DND-41 (cell line): ENCODE measurements around the gene VIM.

Experiments
- ATAC-seq: fragments of 200-7000 bp; cut with Tn5 transposase; 3 replicates; pipeline ENCODE4 v1.9.1; 2021; ENCODE audit warnings: low read depth; ENCODE audit not compliant: insufficient read depth
- DNase-seq: peaks from one replicate; pipeline ENCODE4 v3.0.0-alpha.2; 2020
- H2AFZ ChIP-seq: 2 replicates; pipeline ENCODE4 v1.6.0; 2012; ENCODE audit warnings: low read depth, low read length
- H3K27ac ChIP-seq: 2 replicates; pipeline ENCODE4 v1.5.1; 2012; ENCODE audit warnings: low read length, inconsistent platforms
- H3K27me3 ChIP-seq: fragments of 200-600 bp; sonication (generic); 2 replicates; pipeline ENCODE4 v1.6.0; 2012; ENCODE audit warnings: low read length, mild to moderate bottlenecking, inconsistent platforms; ENCODE audit not compliant: insufficient read depth, poor library complexity
- H3K36me3 ChIP-seq: 2 replicates; pipeline ENCODE4 v1.5.1; 2012; ENCODE audit warnings: low read length, inconsistent platforms; ENCODE audit not compliant: insufficient read depth
- H3K4me1 ChIP-seq: 2 replicates; pipeline ENCODE4 v1.5.1; 2012; ENCODE audit warnings: mild to moderate bottlenecking, low read length; ENCODE audit not compliant: insufficient read depth
- H3K4me2 ChIP-seq: 2 replicates; pipeline ENCODE4 v1.6.0; 2012; ENCODE audit warnings: mild to moderate bottlenecking, moderate library complexity, low read length, inconsistent platforms; ENCODE audit not compliant: insufficient read depth
- H3K4me3 ChIP-seq, 2 experiments: fragments of 200-600 bp in 1 of 2; shearing (Covaris generic) in 1 of 2; 2 replicates each; pipeline ENCODE4 v1.5.1; 2012 to 2016; ENCODE audit warnings: inconsistent platforms in 2 of 2, low read length in 2 of 2, mild to moderate bottlenecking in 2 of 2, low read depth in 1 of 2, moderate library complexity in 1 of 2
- H3K79me2 ChIP-seq: 2 replicates; pipeline ENCODE4 v1.6.0; 2012; ENCODE audit warnings: low read length, inconsistent platforms; ENCODE audit not compliant: insufficient read depth
- H3K9ac ChIP-seq: 2 replicates; pipeline ENCODE4 v1.6.0; 2012; ENCODE audit warnings: low read depth, mild to moderate bottlenecking, inconsistent platforms, low read length, moderate library complexity
- H3K9me3 ChIP-seq: 2 replicates; pipeline ENCODE4 v1.5.1; 2012; ENCODE audit warnings: low read length, moderate library complexity, mild to moderate bottlenecking, inconsistent platforms; ENCODE audit not compliant: insufficient read depth, severe bottlenecking
- H4K20me1 ChIP-seq: 2 replicates; pipeline ENCODE4 v1.6.0; 2012; ENCODE audit warnings: low read length; ENCODE audit not compliant: insufficient read depth
- CTCF ChIP-seq: IDR thresholded peaks from 2 replicates; pipeline ENCODE4 v1.5.1; 2012; ENCODE audit warnings: borderline replicate concordance, low read length, moderate library complexity, mild to moderate bottlenecking; ENCODE audit not compliant: poor library complexity, severe bottlenecking; ENCODE audit errors: extremely low read depth
- EZH2 ChIP-seq: IDR thresholded peaks from 3 replicates; pipeline ENCODE4 v1.6.1; 2012; ENCODE audit warnings: borderline replicate concordance, low read depth, mild to moderate bottlenecking, moderate library complexity, low read length, inconsistent platforms; ENCODE audit not compliant: severe bottlenecking

VIM gene

GRCh38 chr10:17255512-17255911 is 27.5 kb downstream of the VIM start:
- no peaks in the 10 kb centered on the region for H3K79me2 ChIP-seq
- DNase-seq (no peak), ATAC-seq (no peak)
- no peak overlapping the region for H3K4me3 ChIP-seq
- H3K27me3 ChIP-seq: no peaks in the 10 kb centered on the region
- peaks cover 4% of the 10 kb centered on the region; the same call in 1 of the 2 replicates for H3K4me1 ChIP-seq
- no peak overlapping the region for H2AFZ ChIP-seq
- H3K36me3 ChIP-seq: no peaks in the 10 kb centered on the region
- no peak for TF ChIP-seq EZH2
- TF ChIP-seq CTCF: no peak
- H3K9me3 ChIP-seq: no peaks in the 10 kb centered on the region
- H3K9ac ChIP-seq: no peak overlapping the region
- H3K27ac ChIP-seq: no peak overlapping the region
- H3K4me2 ChIP-seq: no peak overlapping the region
- no peaks in the 10 kb centered on the region for H4K20me1 ChIP-seq

GRCh38 chr10:17256051-17256450 is 28.0 kb downstream of the VIM start:
- H2AFZ ChIP-seq: no peak overlapping the region
- no peak overlapping the region for H3K9ac ChIP-seq
- H4K20me1 ChIP-seq: no peaks in the 10 kb centered on the region
- H3K36me3 ChIP-seq: no peaks in the 10 kb centered on the region
- no peak overlapping the region for H3K27ac ChIP-seq
- no peaks in the 10 kb centered on the region for H3K27me3 ChIP-seq
- peaks cover 4% of the 10 kb centered on the region; the same call in 1 of the 2 replicates for H3K4me1 ChIP-seq
- no peaks in the 10 kb centered on the region for H3K9me3 ChIP-seq
- TF ChIP-seq CTCF: no peak
- no peak for TF ChIP-seq EZH2
- ATAC-seq (no peak), DNase-seq (no peak)
- no peaks in the 10 kb centered on the region for H3K79me2 ChIP-seq
- no peak overlapping the region for H3K4me3 ChIP-seq
- H3K4me2 ChIP-seq: no peak overlapping the region

- no peak overlapping the region for H3K4me2 ChIP-seq
- H3K27ac ChIP-seq: no peak overlapping the region
- no peak overlapping the region for H3K9ac ChIP-seq
- peaks cover 3% of the 10 kb centered on the region for H3K9me3 ChIP-seq
- TF ChIP-seq EZH2 (no peak), CTCF (no peak)
- no peak for DNase-seq
- no peak for ATAC-seq
- H3K36me3 ChIP-seq: no peaks in the 10 kb centered on the region
- H4K20me1 ChIP-seq: no peaks in the 10 kb centered on the region
- no peaks in the 10 kb centered on the region for H3K79me2 ChIP-seq
- no peaks in the 10 kb centered on the region for H3K27me3 ChIP-seq
- H3K4me1 ChIP-seq: peaks cover 4% of the 10 kb centered on the region; the same call in 1 of the 2 replicates
- H2AFZ ChIP-seq: no peak overlapping the region
- H3K4me3 ChIP-seq: no peak overlapping the region
Observed at GRCh38 chr10:17256627-17257026, 28.6 kb downstream of the VIM start.
